Spleen (tissue), 7 donors: ENCODE data around the gene RIPOR2.

Experiments
- CTCF ChIP-seq, 11 experiments: fragments of 200-600 bp in 7 of 11; fragments of 450-650 bp in 4 of 11; sonication (generic) in 4 of 11; IDR thresholded peaks in 8 of 11; conservative IDR thresholded peaks in 3 of 11; 1 replicate in 7 of 11; 2 replicates in 4 of 11; pipeline versions ENCODE4 v1.4.0 to v1.8.0; 2016 to 2021; ENCODE audit warnings: antibody characterized with exemption in 11 of 11, inconsistent platforms in 4 of 11, mild to moderate bottlenecking in 1 of 11
- POLR2A ChIP-seq, 3 donors: fragments of 450-650 bp; IDR thresholded peaks; one replicate each; pipeline ENCODE4 v1.5.1; 2017; ENCODE audit warnings: antibody characterized with exemption in 3 of 3, mild to moderate bottlenecking in 1 of 3
- POLR2AphosphoS5 ChIP-seq, 3 donors: sonication (generic); formaldehyde crosslinking; IDR thresholded peaks; one replicate each; pipeline ENCODE4 v1.5.1; 2017; ENCODE audit warnings: antibody characterized with exemption in 3 of 3
- donor health status: DM: no; HTN: no; CAD: no; lungs with moderate emphysema.
- donor health status: DM: no; HTN: no; CAD: no.
- donor health status: DM: no; HTN: no; CAD: no.

- TF ChIP-seq POLR2A (IDR thresholded peaks at IDR 0.05) = no peak
- no peak for TF ChIP-seq CTCF (IDR thresholded peaks at IDR 0.05 in 8 of 11, conservative IDR thresholded peaks at IDR 0.05 in 3 of 11)
- TF ChIP-seq POLR2AphosphoS5 (IDR thresholded peaks at IDR 0.05) = peak in 1 of 3 donors; percentile 18
Observed at GRCh38 chr6:24848461-24848860, 87.3 kb downstream of the RIPOR2 start.
